Activated T-cell treated with anti-CD3 and anti-CD28 coated beads, Interleukin-2, amount 50 U/mL, for 24 hours (primary cell): ENCODE results near the gene GABBR1.

Experiments used
- DNase-seq: peaks from one replicate; pipeline ENCODE4 v3.0.0-alpha.2; 2020
- H3K27ac Mint-ChIP-seq: 2 replicates; pipeline ENCODE4 v1.8.0; 2020; ENCODE audit warnings: mild to moderate bottlenecking, mixed read lengths
- H3K27me3 Mint-ChIP-seq: 2 replicates; pipeline ENCODE4 v1.8.0; 2020; ENCODE audit warnings: mixed read lengths
- H3K36me3 Mint-ChIP-seq: 2 replicates; pipeline ENCODE4 v1.8.0; 2020; ENCODE audit warnings: low read depth, mixed read lengths
- H3K4me1 Mint-ChIP-seq: 2 replicates; pipeline ENCODE4 v1.8.0; 2020; ENCODE audit warnings: low read depth, mixed read lengths
- H3K4me3 Mint-ChIP-seq: 2 replicates; pipeline ENCODE4 v1.8.0; 2020; ENCODE audit warnings: mild to moderate bottlenecking, moderate library complexity, mixed read lengths
- H3K9me3 Mint-ChIP-seq: 2 replicates; pipeline ENCODE4 v1.8.0; 2020; ENCODE audit warnings: mixed read lengths

GABBR1 gene

GRCh38 chr6:29584821-29585220, 48.2 kb downstream of the GABBR1 start, which contains the start of gene OR2H2:
Gene OR2H2 (plus strand): TSS chr6:29585121. CDS start chr6:29587945, 2,824 bp downstream.
- H3K27ac Mint-ChIP-seq: no peak within 1 kb of the TSS
- no peaks in the 10 kb centered on the region for H3K4me1 Mint-ChIP-seq
- peaks cover 31% of the 10 kb centered on the region for H3K27me3 Mint-ChIP-seq
- no peak within 1 kb of the TSS for H3K4me3 Mint-ChIP-seq
- H3K9me3 Mint-ChIP-seq: no peaks in the 10 kb centered on the region
- no peaks in the 10 kb centered on the region for H3K36me3 Mint-ChIP-seq
- no peak for DNase-seq

- no peaks in the 10 kb centered on the region for H3K36me3 Mint-ChIP-seq
- no peaks in the 10 kb centered on the region for H3K4me1 Mint-ChIP-seq
- no peak for DNase-seq
- peaks cover 60% of the 10 kb centered on the region for H3K27me3 Mint-ChIP-seq
- H3K9me3 Mint-ChIP-seq: no peaks in the 10 kb centered on the region
- H3K27ac Mint-ChIP-seq: no peak overlapping the region
- no peak overlapping the region for H3K4me3 Mint-ChIP-seq
These were observed 55.4 kb downstream of the GABBR1 start for GRCh38 chr6:29577544-29577943.

- Mint-ChIP-seq H3K36me3 (no peaks in the 10 kb centered on the region), H3K4me3 (no peak overlapping the region), H3K27ac (no peak overlapping the region), H3K27me3 (peaks cover 69% of the 10 kb centered on the region), H3K4me1 (no peaks in the 10 kb centered on the region), H3K9me3 (no peaks in the 10 kb centered on the region)
- DNase-seq: no peak
These were observed 56.9 kb downstream of the GABBR1 start for GRCh38 chr6:29576056-29576455.

- DNase-seq: no peak
- Mint-ChIP-seq H3K4me1 (peaks cover 5% of the 10 kb centered on the region), H3K9me3 (no peaks in the 10 kb centered on the region), H3K27ac (no peak overlapping the region), H3K27me3 (peaks cover 57% of the 10 kb centered on the region), H3K36me3 (no peaks in the 10 kb centered on the region), H3K4me3 (no peak overlapping the region)
These were observed 65.0 kb downstream of the GABBR1 start for GRCh38 chr6:29567991-29568390.

GRCh38 chr6:29567541-29567940, 65.4 kb downstream of the GABBR1 start:
- H3K27me3 Mint-ChIP-seq: peaks cover 62% of the 10 kb centered on the region
- H3K27ac Mint-ChIP-seq: no peak overlapping the region
- peaks cover 5% of the 10 kb centered on the region for H3K4me1 Mint-ChIP-seq
- DNase-seq: no peak
- H3K4me3 Mint-ChIP-seq: no peak overlapping the region
- no peaks in the 10 kb centered on the region for H3K9me3 Mint-ChIP-seq
- H3K36me3 Mint-ChIP-seq: no peaks in the 10 kb centered on the region

GRCh38 chr6:29566856-29567255, 66.1 kb downstream of the GABBR1 start:
- no peak overlapping the region for H3K4me3 Mint-ChIP-seq
- peaks cover 5% of the 10 kb centered on the region for H3K4me1 Mint-ChIP-seq
- no peak for DNase-seq
- no peaks in the 10 kb centered on the region for H3K9me3 Mint-ChIP-seq
- H3K27me3 Mint-ChIP-seq: peaks cover 59% of the 10 kb centered on the region
- no peaks in the 10 kb centered on the region for H3K36me3 Mint-ChIP-seq
- H3K27ac Mint-ChIP-seq: no peak overlapping the region

- H3K27me3 Mint-ChIP-seq: peaks cover 59% of the 10 kb centered on the region
These were observed 68.1 kb downstream of the GABBR1 start for GRCh38 chr6:29564875-29565274.

GRCh38 chr6:29563435-29563965, 69.5 kb downstream of the GABBR1 start:
- H3K27ac Mint-ChIP-seq: no peak overlapping the region
- no peaks in the 10 kb centered on the region for H3K36me3 Mint-ChIP-seq
- no peak for DNase-seq
- peaks cover 68% of the 10 kb centered on the region for H3K27me3 Mint-ChIP-seq
- H3K4me3 Mint-ChIP-seq: no peak overlapping the region
- H3K4me1 Mint-ChIP-seq: peaks cover 7% of the 10 kb centered on the region
- H3K9me3 Mint-ChIP-seq: no peaks in the 10 kb centered on the region

More at GRCh38 chr6:29564875-29565274, 68.1 kb downstream of the GABBR1 start:
- Mint-ChIP-seq H3K9me3 (no peaks in the 10 kb centered on the region), H3K4me3 (no peak overlapping the region), H3K4me1 (peaks cover 7% of the 10 kb centered on the region), H3K27ac (no peak overlapping the region), H3K36me3 (no peaks in the 10 kb centered on the region)
- no peak for DNase-seq

GRCh38 chr6:29561606-29562181, 71.3 kb downstream of the GABBR1 start:
- no peak for DNase-seq
- no peaks in the 10 kb centered on the region for H3K36me3 Mint-ChIP-seq
- H3K4me3 Mint-ChIP-seq: no peak overlapping the region
- H3K4me1 Mint-ChIP-seq: peaks cover 7% of the 10 kb centered on the region
- no peak overlapping the region for H3K27ac Mint-ChIP-seq
- H3K9me3 Mint-ChIP-seq: no peaks in the 10 kb centered on the region
- peaks cover 58% of the 10 kb centered on the region for H3K27me3 Mint-ChIP-seq

- H3K27ac Mint-ChIP-seq: no peak overlapping the region
- H3K4me3 Mint-ChIP-seq: no peak overlapping the region
- H3K4me1 Mint-ChIP-seq: peaks cover 7% of the 10 kb centered on the region
- no peaks in the 10 kb centered on the region for H3K36me3 Mint-ChIP-seq
- no peak for DNase-seq
- H3K27me3 Mint-ChIP-seq: peaks cover 60% of the 10 kb centered on the region
- no peaks in the 10 kb centered on the region for H3K9me3 Mint-ChIP-seq
These were observed 71.9 kb downstream of the GABBR1 start for GRCh38 chr6:29561091-29561490.

- Mint-ChIP-seq H3K4me3 (no peak within 1 kb of the TSS), H3K9me3 (no peaks in the 10 kb centered on the region), H3K4me1 (peaks cover 7% of the 10 kb centered on the region), H3K36me3 (no peaks in the 10 kb centered on the region), H3K27ac (no peak within 1 kb of the TSS), H3K27me3 (peaks cover 61% of the 10 kb centered on the region)
- no peak for DNase-seq
These were observed 73.3 kb downstream of the GABBR1 start, which contains the start of gene UBD for GRCh38 chr6:29559524-29560287. Gene UBD (minus strand): TSS chr6:29559732. CDS start chr6:29559701, 31 bp downstream.

- Mint-ChIP-seq H3K9me3 (no peaks in the 10 kb centered on the region), H3K4me1 (peaks cover 14% of the 10 kb centered on the region), H3K36me3 (no peaks in the 10 kb centered on the region), H3K27ac (no peak overlapping the region), H3K27me3 (peaks cover 72% of the 10 kb centered on the region), H3K4me3 (no peak overlapping the region)
- DNase-seq: no peak
These were observed 74.4 kb downstream of the GABBR1 start for GRCh38 chr6:29558439-29559079.

GRCh38 chr6:29557320-29557719, 75.7 kb downstream of the GABBR1 start:
- Mint-ChIP-seq H3K4me3 (no peak overlapping the region), H3K4me1 (peaks cover 19% of the 10 kb centered on the region), H3K9me3 (no peaks in the 10 kb centered on the region), H3K27me3 (peaks cover 72% of the 10 kb centered on the region), H3K27ac (no peak overlapping the region), H3K36me3 (no peaks in the 10 kb centered on the region)
- no peak for DNase-seq

- Mint-ChIP-seq H3K4me3 (no peak overlapping the region), H3K27ac (no peak overlapping the region), H3K9me3 (no peaks in the 10 kb centered on the region), H3K36me3 (no peaks in the 10 kb centered on the region), H3K27me3 (peaks cover 67% of the 10 kb centered on the region), H3K4me1 (peaks cover 16% of the 10 kb centered on the region)
- no peak for DNase-seq
These were observed 78.2 kb downstream of the GABBR1 start for GRCh38 chr6:29554764-29555163.
